Activated naive CD4-positive, alpha-beta T cell treated with anti-CD3 and anti-CD28 coated beads for 36 hours (primary cell): ENCODE results near the gene SENP1. TPM values are rescaled to one million over a fixed set of nuclear protein-coding genes. Genes with fewer than 3 reads are reported as not detected.

Source experiments
- CTCF ChIA-PET: fragments of 350-600 bp; sonication (Branson Sonifier 250); formaldehyde crosslinking; loops from one replicate; lab custom pipeline; 2021; ENCODE audit warnings: antibody characterized with exemption; lab: Charles Lee
- DNase-seq: peaks from one replicate; pipeline ENCODE4 v3.0.0-alpha.2; 2020
- H3K27ac Mint-ChIP-seq: one replicate; pipeline ENCODE4 v1.8.0; 2021; ENCODE audit warnings: mild to moderate bottlenecking, mixed read lengths
- H3K27me3 Mint-ChIP-seq: one replicate; pipeline ENCODE4 v1.8.0; 2021; ENCODE audit warnings: low read depth, mixed read lengths
- H3K36me3 Mint-ChIP-seq: one replicate; pipeline ENCODE4 v1.8.0; 2021; ENCODE audit warnings: low read depth, mixed read lengths
- H3K4me1 Mint-ChIP-seq: one replicate; pipeline ENCODE4 v1.8.0; 2021; ENCODE audit warnings: low read depth, mixed read lengths
- H3K4me3 Mint-ChIP-seq: one replicate; pipeline ENCODE4 v1.8.0; 2021; ENCODE audit warnings: mild to moderate bottlenecking, moderate library complexity, mixed read lengths
- H3K9me3 Mint-ChIP-seq: one replicate; pipeline ENCODE4 v1.8.0; 2021; ENCODE audit warnings: mixed read lengths
- intact Hi-C: fragments of 100-400 bp; cut with micrococcal nuclease; formaldehyde crosslinking; loops from one replicate; pipeline ENCODE4 v1.15.1; 2023
- total RNA-seq, 2 experiments: library from RNA; stranded (reverse); gene quantifications; one replicate each; pipeline ENCODE4 v1.2.3, GENCODE V29; 2021

Gene SENP1
- 10 to 100 TPM; 41.4 to 47.8 TPM for total RNA-seq

- H3K36me3 Mint-ChIP-seq: no peaks in the 10 kb centered on the region
- H3K9me3 Mint-ChIP-seq: no peaks in the 10 kb centered on the region
- H3K27ac Mint-ChIP-seq: peak within 1 kb of the TSS; percentile 96
- CTCF ChIA-PET: interaction anchor here (0.6 to 1.7 kb wide), 7 partner anchors 14 to 512 kb away, joined by 3 to 4 read pairs (median 3); no protein-coding TSS in a partner anchor
- H3K27me3 Mint-ChIP-seq: no peaks in the 10 kb centered on the region
- peak; percentile 94 for DNase-seq
- H3K4me3 Mint-ChIP-seq: peak within 1 kb of the TSS; percentile 87
- intact Hi-C loops: loop anchor here (1.0 to 5.0 kb wide), 9 partner anchors 13 to 1734 kb away; partner anchors contain the start of genes ASB8, PFKM, SLC38A2 and TMEM106C
- peaks cover 47% of the 10 kb centered on the region for H3K4me1 Mint-ChIP-seq
These were observed at the start of gene SENP1 for GRCh38 chr12:48105867-48106680. Gene SENP1 (minus strand): TSS chr12:48106079. CDS start chr12:48101472, 4,607 bp downstream.

DNA sequence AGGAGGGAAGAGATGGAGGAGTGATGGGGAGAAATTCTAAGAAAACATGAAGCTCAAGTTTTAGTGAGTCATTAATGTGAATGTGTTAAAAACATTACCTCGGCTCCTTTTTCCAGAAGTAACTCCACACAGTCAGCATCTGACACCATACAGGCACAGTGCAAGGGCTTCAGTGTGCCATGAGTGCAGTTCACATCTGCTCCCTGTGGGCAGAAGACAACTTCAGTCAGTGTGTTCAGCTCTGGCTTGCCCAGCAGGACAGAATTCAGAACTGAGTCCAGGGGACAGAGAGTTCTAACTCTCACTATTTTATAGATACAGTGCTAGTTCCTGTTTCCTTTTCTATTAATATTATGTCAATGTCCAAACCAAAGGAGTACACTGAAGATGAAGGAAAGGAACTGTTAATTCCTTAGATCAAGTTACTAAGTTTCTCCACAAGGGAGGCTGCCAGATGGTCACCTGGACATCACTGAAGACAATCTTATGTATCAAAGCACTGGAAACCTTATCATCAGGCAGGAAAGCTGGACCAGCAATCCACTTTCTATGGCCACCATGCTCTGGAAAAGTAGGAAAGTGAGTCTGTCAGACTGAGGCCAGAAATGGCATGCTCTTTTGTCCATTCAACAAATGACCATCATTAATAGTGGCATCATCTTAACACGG, 45.4 kb upstream of the SENP1 start:
- Mint-ChIP-seq H3K27ac (peak overlapping the region; percentile 47), H3K27me3 (no peaks in the 10 kb centered on the region)
- DNase-seq: no peak

DNA sequence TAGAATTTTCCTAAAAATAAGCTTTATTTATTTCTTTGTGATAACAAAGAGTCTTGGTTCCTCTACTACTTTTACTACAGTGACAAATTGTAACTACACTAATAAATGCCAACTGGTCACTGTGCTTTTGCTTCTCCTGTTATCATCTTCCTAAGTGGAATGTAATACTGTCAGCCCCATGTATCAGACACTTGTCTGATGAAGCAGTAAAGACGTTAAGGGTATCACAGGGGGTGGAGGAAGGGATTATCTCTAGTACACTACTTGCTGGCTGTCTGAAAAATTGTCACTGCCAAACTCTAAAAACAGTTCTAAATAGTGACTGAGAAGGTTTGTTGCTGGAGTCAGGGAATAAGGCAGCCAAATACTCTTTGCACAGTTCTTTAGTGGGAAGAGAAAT, 40.1 kb upstream of the SENP1 start:
- no peak overlapping the region for H3K27ac Mint-ChIP-seq
- peaks cover 16% of the 10 kb centered on the region for H3K36me3 Mint-ChIP-seq
- H3K4me1 Mint-ChIP-seq: no peaks in the 10 kb centered on the region
- no peaks in the 10 kb centered on the region for H3K9me3 Mint-ChIP-seq
- DNase-seq: no peak
- intact Hi-C loops: no loop called here
- no peaks in the 10 kb centered on the region for H3K27me3 Mint-ChIP-seq
- CTCF ChIA-PET: interaction anchor here (0.6 to 0.8 kb wide), 2 partner anchors 47 to 476 kb away, joined by 3 read pairs; no protein-coding TSS in a partner anchor
- H3K4me3 Mint-ChIP-seq: no peak overlapping the region

More for the DNA sequence above, 45.4 kb upstream of the SENP1 start:
- no peaks in the 10 kb centered on the region for H3K9me3 Mint-ChIP-seq
- no peak overlapping the region for H3K4me3 Mint-ChIP-seq
- intact Hi-C loops: no loop called here
- CTCF ChIA-PET: interaction anchor here (0.8 to 1.1 kb wide), 2 partner anchors 8 to 38 kb away, joined by 3 read pairs; no protein-coding TSS in a partner anchor
- H3K36me3 Mint-ChIP-seq: peaks cover 11% of the 10 kb centered on the region
- H3K4me1 Mint-ChIP-seq: peaks cover 23% of the 10 kb centered on the region

- peaks cover 23% of the 10 kb centered on the region for H3K36me3 Mint-ChIP-seq
- intact Hi-C loops: no loop called here
- no peaks in the 10 kb centered on the region for H3K4me1 Mint-ChIP-seq
- no peaks in the 10 kb centered on the region for H3K9me3 Mint-ChIP-seq
- no peak overlapping the region for H3K4me3 Mint-ChIP-seq
- H3K27ac Mint-ChIP-seq: no peak overlapping the region
- DNase-seq: no peak
- CTCF ChIA-PET: no interaction called here
- no peaks in the 10 kb centered on the region for H3K27me3 Mint-ChIP-seq
These were observed 38.0 kb upstream of the SENP1 start for GRCh38 chr12:48143898-48144297.

DNA sequence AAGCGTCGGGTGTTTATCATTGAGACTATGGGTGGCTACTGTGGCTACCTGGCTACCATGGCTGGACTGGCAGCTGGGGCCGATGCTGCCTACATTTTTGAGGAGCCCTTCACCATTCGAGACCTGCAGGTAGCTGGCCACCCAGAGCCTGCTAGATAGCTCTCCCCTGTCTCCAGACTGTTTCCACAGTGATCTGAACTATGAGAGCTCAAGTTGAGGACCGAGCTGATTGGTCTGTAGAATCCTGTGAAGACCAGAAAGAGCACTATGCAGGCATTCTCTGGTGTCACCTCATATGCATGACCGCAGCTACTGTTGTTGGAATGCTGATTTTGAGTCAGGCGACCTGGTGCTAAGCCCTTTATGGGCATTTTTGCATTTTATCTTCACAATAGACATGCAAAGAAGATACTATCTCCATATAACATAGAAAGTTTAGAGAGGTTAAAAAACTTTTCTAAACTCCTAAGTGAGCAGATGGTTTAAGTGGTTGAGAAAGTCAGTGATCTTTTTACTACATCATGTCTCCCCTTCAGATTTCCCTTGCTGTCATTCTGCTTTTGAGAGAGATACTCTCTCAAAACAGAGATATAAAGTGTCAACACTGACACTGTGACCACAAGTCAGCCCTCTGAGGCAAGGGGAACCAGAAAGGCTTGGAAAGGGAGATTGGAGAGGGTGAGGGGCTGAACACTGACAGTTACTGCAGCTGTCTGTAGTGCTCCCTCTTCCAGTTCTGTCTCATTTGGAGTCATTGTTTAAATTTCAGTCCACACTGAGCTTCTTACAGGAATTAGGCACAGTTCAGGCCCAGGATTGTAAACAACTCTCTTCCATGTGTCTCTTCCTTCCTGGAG, 37.2 kb upstream of the SENP1 start:
- Mint-ChIP-seq H3K4me3 (no peak overlapping the region), H3K27me3 (no peaks in the 10 kb centered on the region), H3K4me1 (no peaks in the 10 kb centered on the region), H3K36me3 (peaks cover 22% of the 10 kb centered on the region), H3K27ac (no peak overlapping the region), H3K9me3 (no peaks in the 10 kb centered on the region)
- CTCF ChIA-PET: no interaction called here
- intact Hi-C loops: no loop called here
- no peak for DNase-seq

GRCh38 chr12:48135027-48135426, 29.1 kb upstream of the SENP1 start:
- H3K36me3 Mint-ChIP-seq: peaks cover 43% of the 10 kb centered on the region
- no peak overlapping the region for H3K4me3 Mint-ChIP-seq
- no peak for DNase-seq
- CTCF ChIA-PET: no interaction called here
- intact Hi-C loops: no loop called here
- H3K27ac Mint-ChIP-seq: no peak overlapping the region
- no peaks in the 10 kb centered on the region for H3K4me1 Mint-ChIP-seq
- no peaks in the 10 kb centered on the region for H3K27me3 Mint-ChIP-seq
- no peaks in the 10 kb centered on the region for H3K9me3 Mint-ChIP-seq

- Mint-ChIP-seq H3K4me3 (no peak overlapping the region), H3K27ac (no peak overlapping the region), H3K4me1 (no peaks in the 10 kb centered on the region), H3K36me3 (peaks cover 45% of the 10 kb centered on the region), H3K27me3 (no peaks in the 10 kb centered on the region), H3K9me3 (no peaks in the 10 kb centered on the region)
- CTCF ChIA-PET: no interaction called here
- DNase-seq: no peak
- intact Hi-C loops: no loop called here
These were observed 26.9 kb upstream of the SENP1 start for GRCh38 chr12:48132826-48133225.

DNA sequence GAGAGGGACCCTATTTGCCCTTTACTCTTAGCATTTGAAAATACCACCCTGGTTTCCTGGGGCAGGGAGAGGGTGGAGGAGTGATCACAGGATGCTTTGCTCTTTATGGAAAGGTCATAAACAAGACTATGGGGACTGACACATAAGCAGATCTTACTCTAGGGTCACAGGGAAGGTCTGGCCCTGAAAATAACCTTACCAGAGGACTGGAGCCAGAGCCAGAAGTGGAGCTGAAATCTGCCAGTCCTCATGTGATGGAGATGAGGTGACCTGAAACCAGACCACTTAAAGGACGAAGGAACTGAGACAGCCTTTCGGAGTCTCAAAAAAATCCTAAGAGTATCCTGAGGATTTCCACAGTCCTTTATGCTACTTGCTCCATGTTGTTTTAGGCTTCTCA, 25.6 kb upstream of the SENP1 start:
- Mint-ChIP-seq H3K27ac (no peak overlapping the region), H3K27me3 (no peaks in the 10 kb centered on the region), H3K9me3 (no peaks in the 10 kb centered on the region), H3K4me1 (no peaks in the 10 kb centered on the region), H3K4me3 (no peak overlapping the region), H3K36me3 (peaks cover 43% of the 10 kb centered on the region)
- CTCF ChIA-PET: no interaction called here
- no peak for DNase-seq
- intact Hi-C loops: no loop called here

DNA sequence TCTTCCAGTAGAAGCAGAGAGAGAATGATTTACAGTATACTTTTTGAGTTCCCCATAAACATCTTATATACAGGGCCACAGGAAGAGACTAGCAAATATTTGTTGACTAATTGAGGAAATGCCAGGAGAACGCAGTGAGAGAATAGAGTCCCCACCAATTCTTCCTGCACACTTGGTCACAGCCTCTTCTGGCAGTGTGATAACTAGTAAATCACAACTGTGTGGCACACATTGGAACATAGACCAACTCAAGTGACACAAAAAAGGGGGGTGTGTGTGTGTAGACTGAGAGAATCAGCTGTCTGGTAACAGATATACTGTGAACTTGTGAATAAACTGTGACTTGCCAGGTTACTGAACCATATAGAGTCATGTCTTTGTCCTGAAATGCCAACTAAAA, 23.5 kb upstream of the SENP1 start:
- H3K9me3 Mint-ChIP-seq: no peaks in the 10 kb centered on the region
- peaks cover 38% of the 10 kb centered on the region for H3K36me3 Mint-ChIP-seq
- no peak for DNase-seq
- H3K4me3 Mint-ChIP-seq: no peak overlapping the region
- intact Hi-C loops: no loop called here
- H3K27ac Mint-ChIP-seq: no peak overlapping the region
- CTCF ChIA-PET: interaction anchor here (1.0 kb wide), 1 partner anchor 13 kb away, joined by 3 read pairs; no protein-coding TSS in a partner anchor
- H3K4me1 Mint-ChIP-seq: no peaks in the 10 kb centered on the region
- H3K27me3 Mint-ChIP-seq: no peaks in the 10 kb centered on the region

- Mint-ChIP-seq H3K4me1 (no peaks in the 10 kb centered on the region), H3K4me3 (no peak overlapping the region), H3K36me3 (peaks cover 35% of the 10 kb centered on the region), H3K27me3 (no peaks in the 10 kb centered on the region), H3K9me3 (no peaks in the 10 kb centered on the region), H3K27ac (no peak overlapping the region)
- CTCF ChIA-PET: interaction anchor here (1.0 kb wide), 1 partner anchor 12 kb away, joined by 3 read pairs; no protein-coding TSS in a partner anchor
- intact Hi-C loops: no loop called here
- DNase-seq: no peak
These were observed 22.9 kb upstream of the SENP1 start for GRCh38 chr12:48128800-48129199.

DNA sequence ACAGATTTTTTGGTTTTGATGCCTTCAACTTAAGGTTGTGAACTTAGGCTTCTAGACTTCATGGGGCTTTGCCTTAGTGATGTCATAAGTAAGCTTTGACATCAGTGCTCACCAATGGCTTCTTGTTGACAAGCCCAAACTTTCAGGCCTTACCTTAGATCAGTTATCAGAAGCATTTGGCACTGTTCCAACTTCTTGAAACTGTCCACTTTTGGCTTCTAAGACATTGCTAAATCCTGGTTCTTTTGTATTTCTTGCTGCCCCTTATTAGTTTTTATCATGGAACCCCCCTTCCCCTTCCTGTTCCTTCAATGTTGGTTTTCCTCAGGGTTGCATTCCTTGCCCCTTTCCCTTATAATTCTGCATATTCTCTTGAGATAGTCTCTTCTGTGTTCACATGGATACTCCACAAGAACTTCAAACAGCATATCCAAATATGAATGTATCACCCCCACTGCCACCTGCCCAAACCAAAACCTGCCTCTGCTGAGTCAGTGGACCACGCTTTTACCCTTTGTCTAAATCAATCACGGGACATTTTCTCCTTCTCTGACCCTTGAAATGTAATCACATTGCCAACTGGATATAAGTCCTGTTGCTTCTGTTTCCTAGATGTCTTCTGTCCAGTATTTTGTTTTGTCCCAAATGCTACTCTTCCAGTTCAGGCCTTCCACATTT, 21.2 kb upstream of the SENP1 start:
- Mint-ChIP-seq H3K36me3 (peaks cover 32% of the 10 kb centered on the region), H3K4me3 (no peak overlapping the region), H3K27ac (no peak overlapping the region), H3K4me1 (peaks cover 2% of the 10 kb centered on the region), H3K27me3 (no peaks in the 10 kb centered on the region), H3K9me3 (no peaks in the 10 kb centered on the region)
- intact Hi-C loops: no loop called here
- CTCF ChIA-PET: no interaction called here
- no peak for DNase-seq
